HG03108 (cell line): Measurements from ENCODE around the gene MTMR10.

Experiments
- ATAC-seq: cut with Tn5 transposase; IDR thresholded peaks from one replicate; pipeline ENCODE4 v1.9.1; 2021; ENCODE audit warnings: moderate library complexity; ENCODE audit not compliant: unreplicated experiment

MTMR10 gene

GRCh38 chr15:31013863-31014607 lies 22.6 kb upstream of the MTMR10 start:
- peak; percentile 91 for ATAC-seq

- ATAC-seq, result no peak
Observed at GRCh38 chr15:31012455-31012854, 21.0 kb upstream of the MTMR10 start.

- ATAC-seq, result no peak
Observed at GRCh38 chr15:31010036-31010435, 18.6 kb upstream of the MTMR10 start.

- no peak for ATAC-seq
Observed at GRCh38 chr15:31005660-31006059, 14.2 kb upstream of the MTMR10 start.

GRCh38 chr15:31004220-31004733 lies 12.8 kb upstream of the MTMR10 start:
- ATAC-seq, result peak; percentile 85

GRCh38 chr15:31001702-31002101 lies 10.3 kb upstream of the MTMR10 start:
- ATAC-seq, result no peak

GRCh38 chr15:30999729-31000128 lies 8.3 kb upstream of the MTMR10 start:
- ATAC-seq, result no peak

- no peak for ATAC-seq
Observed at GRCh38 chr15:30997270-30997669, 5.8 kb upstream of the MTMR10 start.

GRCh38 chr15:30992249-30992864 lies 929 bp upstream of the MTMR10 start:
- ATAC-seq, result no peak

GRCh38 chr15:30990446-30991254 lies 778 bp downstream of the MTMR10 start:
- ATAC-seq, result no peak

- no peak for ATAC-seq
Observed at GRCh38 chr15:30990036-30990435, 1.4 kb downstream of the MTMR10 start.

- no peak for ATAC-seq
Observed at GRCh38 chr15:30985081-30985531, 6.3 kb downstream of the MTMR10 start.

- ATAC-seq, result peak; percentile 45
Observed at GRCh38 chr15:30984542-30984941, 6.9 kb downstream of the MTMR10 start.

- ATAC-seq, result no peak
Observed at GRCh38 chr15:30984118-30984517, 7.3 kb downstream of the MTMR10 start.

- no peak for ATAC-seq
Observed at GRCh38 chr15:30979457-30979856, 12.0 kb downstream of the MTMR10 start.

GRCh38 chr15:30978328-30978727 lies 13.1 kb downstream of the MTMR10 start:
- ATAC-seq, result no peak

GRCh38 chr15:30974112-30974511 lies 17.3 kb downstream of the MTMR10 start:
- ATAC-seq, result peak; percentile 58

GRCh38 chr15:30973379-30973778 lies 18.0 kb downstream of the MTMR10 start:
- ATAC-seq, result no peak

GRCh38 chr15:30969724-30970123 lies 21.7 kb downstream of the MTMR10 start:
- ATAC-seq, result no peak

- no peak for ATAC-seq
Observed at GRCh38 chr15:30963681-30964080, 27.7 kb downstream of the MTMR10 start.

GRCh38 chr15:30962659-30963058 lies 28.8 kb downstream of the MTMR10 start:
- no peak for ATAC-seq
